ENCODE measurements around the gene MECP2. TPM values are rescaled to one million over a fixed set of nuclear protein-coding genes. Genes with fewer than 3 reads are reported as not detected.

Gene MECP2
- total RNA-seq, 1 donor from 2014 or later = 65.7 TPM

GRCh38 chrX:154032653-154033052 lies 64.9 kb downstream of the MECP2 start:
- intact Hi-C loops (cut with DNase I) = no loop called here
- H3K27ac ChIP-seq = no peak overlapping the region
- peaks cover 28 to 38% of the 10 kb centered on the region in 2 donors for H3K36me3 ChIP-seq
- H3K4me1 ChIP-seq = no peaks in the 10 kb centered on the region
- H3K4me3 ChIP-seq = no peak overlapping the region
- H3K9me3 ChIP-seq = no peaks in the 10 kb centered on the region
- TF ChIP-seq, protein P1, sequence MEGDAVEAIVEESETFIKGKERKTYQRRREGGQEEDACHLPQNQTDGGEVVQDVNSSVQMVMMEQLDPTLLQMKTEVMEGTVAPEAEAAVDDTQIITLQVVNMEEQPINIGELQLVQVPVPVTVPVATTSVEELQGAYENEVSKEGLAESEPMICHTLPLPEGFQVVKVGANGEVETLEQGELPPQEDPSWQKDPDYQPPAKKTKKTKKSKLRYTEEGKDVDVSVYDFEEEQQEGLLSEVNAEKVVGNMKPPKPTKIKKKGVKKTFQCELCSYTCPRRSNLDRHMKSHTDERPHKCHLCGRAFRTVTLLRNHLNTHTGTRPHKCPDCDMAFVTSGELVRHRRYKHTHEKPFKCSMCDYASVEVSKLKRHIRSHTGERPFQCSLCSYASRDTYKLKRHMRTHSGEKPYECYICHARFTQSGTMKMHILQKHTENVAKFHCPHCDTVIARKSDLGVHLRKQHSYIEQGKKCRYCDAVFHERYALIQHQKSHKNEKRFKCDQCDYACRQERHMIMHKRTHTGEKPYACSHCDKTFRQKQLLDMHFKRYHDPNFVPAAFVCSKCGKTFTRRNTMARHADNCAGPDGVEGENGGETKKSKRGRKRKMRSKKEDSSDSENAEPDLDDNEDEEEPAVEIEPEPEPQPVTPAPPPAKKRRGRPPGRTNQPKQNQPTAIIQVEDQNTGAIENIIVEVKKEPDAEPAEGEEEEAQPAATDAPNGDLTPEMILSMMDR (IDR thresholded peaks at IDR 0.05) = no peak
- no peaks in the 10 kb centered on the region for H3K27me3 ChIP-seq
- no peak for DNase-seq (ENCODE audit: low spot score in 2 of 2)

DNA sequence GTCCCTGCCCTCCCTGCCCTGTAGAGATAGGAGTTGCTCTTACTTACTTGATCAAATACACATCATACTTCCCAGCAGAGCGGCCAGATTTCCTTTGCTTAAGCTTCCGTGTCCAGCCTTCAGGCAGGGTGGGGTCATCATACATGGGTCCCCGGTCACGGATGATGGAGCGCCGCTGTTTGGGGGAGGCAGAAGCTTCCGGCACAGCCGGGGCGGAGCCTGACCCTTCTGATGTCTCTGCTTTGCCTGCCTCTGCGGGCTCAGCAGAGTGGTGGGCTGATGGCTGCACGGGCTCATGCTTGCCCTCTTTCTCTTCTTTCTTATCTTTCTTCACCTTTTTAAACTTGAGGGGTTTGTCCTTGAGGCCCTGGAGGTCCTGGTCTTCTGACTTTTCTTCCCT lies 65.4 kb downstream of the MECP2 start:
- DNase-seq (ENCODE audit: low spot score in 2 of 2) = no peak
- intact Hi-C loops (cut with DNase I) = no loop called here
- H3K9me3 ChIP-seq = no peaks in the 10 kb centered on the region
- H3K27me3 ChIP-seq = no peaks in the 10 kb centered on the region
- H3K4me1 ChIP-seq = no peaks in the 10 kb centered on the region
- TF ChIP-seq, protein P1 (IDR thresholded peaks at IDR 0.05) = no peak
- peaks cover 28 to 38% of the 10 kb centered on the region in 2 donors for H3K36me3 ChIP-seq
- H3K4me3 ChIP-seq = no peak overlapping the region
- no peak overlapping the region for H3K27ac ChIP-seq

DNA sequence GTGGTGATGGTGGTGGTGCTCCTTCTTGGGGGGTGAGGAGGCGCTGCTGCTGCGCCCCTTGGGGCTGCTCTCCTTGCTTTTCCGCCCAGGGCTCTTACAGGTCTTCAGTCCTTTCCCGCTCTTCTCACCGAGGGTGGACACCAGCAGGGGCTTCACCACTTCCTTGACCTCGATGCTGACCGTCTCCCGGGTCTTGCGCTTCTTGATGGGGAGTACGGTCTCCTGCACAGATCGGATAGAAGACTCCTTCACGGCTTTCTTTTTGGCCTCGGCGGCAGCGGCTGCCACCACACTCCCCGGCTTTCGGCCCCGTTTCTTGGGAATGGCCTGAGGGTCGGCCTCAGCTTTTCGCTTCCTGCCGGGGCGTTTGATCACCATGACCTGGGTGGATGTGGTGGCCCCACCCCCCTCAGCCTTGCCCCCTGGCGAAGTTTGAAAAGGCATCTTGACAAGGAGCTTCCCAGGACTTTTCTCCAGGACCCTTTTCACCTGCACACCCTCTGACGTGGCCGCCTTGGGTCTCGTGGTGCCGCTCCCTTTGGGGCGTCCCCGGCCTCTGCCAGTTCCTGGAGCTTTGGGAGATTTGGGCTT lies 66.7 kb downstream of the MECP2 start:
- Histone ChIP-seq H3K27ac (no peak overlapping the region), H3K9me3 (no peaks in the 10 kb centered on the region), H3K4me1 (no peaks in the 10 kb centered on the region), H3K4me3 (no peak overlapping the region), H3K27me3 (no peaks in the 10 kb centered on the region), H3K36me3 (peaks cover 28 to 38% of the 10 kb centered on the region in 2 donors)
- intact Hi-C loops (cut with DNase I) = no loop called here
- TF ChIP-seq, protein P1 (IDR thresholded peaks at IDR 0.05) = no peak
- DNase-seq (ENCODE audit: low spot score in 2 of 2) = no peak

DNA sequence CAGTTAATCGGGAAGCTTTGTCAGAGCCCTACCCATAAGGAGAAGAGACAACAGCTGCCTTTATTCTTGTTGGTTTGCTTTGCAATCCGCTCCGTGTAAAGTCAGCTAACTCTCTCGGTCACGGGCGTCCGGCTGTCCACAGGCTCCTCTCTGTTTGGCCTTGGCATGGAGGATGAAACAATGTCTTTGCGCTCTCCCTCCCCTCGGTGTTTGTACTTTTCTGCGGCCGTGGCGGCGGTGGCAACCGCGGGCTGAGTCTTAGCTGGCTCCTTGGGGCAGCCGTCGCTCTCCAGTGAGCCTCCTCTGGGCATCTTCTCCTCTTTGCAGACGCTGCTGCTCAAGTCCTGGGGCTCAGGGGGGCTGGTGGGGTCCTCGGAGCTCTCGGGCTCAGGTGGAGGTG lies 67.3 kb downstream of the MECP2 start:
- Histone ChIP-seq H3K27me3 (no peaks in the 10 kb centered on the region), H3K4me1 (no peaks in the 10 kb centered on the region), H3K36me3 (peaks cover 28 to 38% of the 10 kb centered on the region in 2 donors), H3K9me3 (no peaks in the 10 kb centered on the region), H3K4me3 (no peak overlapping the region), H3K27ac (no peak overlapping the region)
- no peak for DNase-seq (ENCODE audit: low spot score in 2 of 2)
- intact Hi-C loops (cut with DNase I) = no loop called here
- TF ChIP-seq, protein P1 (IDR thresholded peaks at IDR 0.05) = no peak

GRCh38 chrX:154029439-154029838 lies 68.1 kb downstream of the MECP2 start:
- TF ChIP-seq, protein P1 (IDR thresholded peaks at IDR 0.05) = no peak
- Histone ChIP-seq H3K27me3 (no peaks in the 10 kb centered on the region), H3K36me3 (peaks cover 28 to 38% of the 10 kb centered on the region in 2 donors), H3K9me3 (no peaks in the 10 kb centered on the region), H3K27ac (no peak overlapping the region), H3K4me3 (no peak overlapping the region), H3K4me1 (no peaks in the 10 kb centered on the region)
- intact Hi-C loops (cut with DNase I) = no loop called here
- DNase-seq (ENCODE audit: low spot score in 2 of 2) = no peak
